Inferior parietal cortex (tissue), 1 donor: ENCODE results near the gene TXNDC11.

ENCODE experiments used
- DNase-seq: peaks from one replicate; pipeline ENCODE4 v3.0.0-alpha.2; 2016; ENCODE audit errors: extremely low spot score

TXNDC11 gene

DNA sequence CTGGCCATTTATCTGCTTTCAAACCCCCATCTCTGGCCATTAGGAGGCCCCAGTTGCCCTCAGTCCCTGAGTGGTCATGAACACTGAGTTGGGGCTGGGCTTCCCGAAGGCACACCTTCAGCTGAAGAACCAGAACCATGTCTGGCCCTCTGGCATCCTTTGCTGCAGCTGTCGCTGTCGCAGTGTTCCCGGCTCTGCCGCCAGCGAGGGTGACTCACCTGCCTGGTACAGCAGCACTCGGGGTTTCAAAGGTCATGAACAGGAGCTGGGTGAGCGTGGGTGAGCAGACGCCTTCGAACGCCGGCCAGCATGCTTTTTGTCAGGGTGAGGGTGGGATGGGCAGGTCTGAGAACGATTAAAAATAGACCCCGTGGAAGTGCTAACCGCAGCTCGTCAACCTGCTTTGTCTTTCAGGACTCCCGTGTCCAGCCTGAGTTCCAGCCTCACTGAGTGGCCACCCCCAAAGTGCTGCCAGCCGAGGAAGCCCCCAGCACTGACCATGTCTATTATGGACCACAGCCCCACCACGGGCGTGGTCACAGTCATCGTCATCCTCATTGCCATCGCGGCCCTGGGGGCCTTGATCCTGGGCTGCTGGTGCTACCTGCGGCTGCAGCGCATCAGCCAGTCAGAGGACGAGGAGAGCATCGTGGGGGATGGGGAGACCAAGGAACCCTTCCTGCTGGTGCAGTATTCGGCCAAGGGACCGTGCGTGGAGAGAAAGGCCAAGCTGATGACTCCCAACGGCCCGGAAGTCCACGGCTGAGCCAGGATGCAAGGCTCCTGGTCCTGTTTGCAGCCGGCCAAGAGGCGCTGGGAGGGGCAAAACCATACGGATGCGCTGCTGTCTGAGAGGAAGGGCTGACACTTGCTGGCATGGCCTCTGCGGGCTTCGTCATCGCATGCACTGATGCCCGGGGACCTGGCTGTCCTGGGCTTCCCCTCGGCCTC is 66.8 kb downstream of the TXNDC11 start:
- DNase-seq = no peak

DNA sequence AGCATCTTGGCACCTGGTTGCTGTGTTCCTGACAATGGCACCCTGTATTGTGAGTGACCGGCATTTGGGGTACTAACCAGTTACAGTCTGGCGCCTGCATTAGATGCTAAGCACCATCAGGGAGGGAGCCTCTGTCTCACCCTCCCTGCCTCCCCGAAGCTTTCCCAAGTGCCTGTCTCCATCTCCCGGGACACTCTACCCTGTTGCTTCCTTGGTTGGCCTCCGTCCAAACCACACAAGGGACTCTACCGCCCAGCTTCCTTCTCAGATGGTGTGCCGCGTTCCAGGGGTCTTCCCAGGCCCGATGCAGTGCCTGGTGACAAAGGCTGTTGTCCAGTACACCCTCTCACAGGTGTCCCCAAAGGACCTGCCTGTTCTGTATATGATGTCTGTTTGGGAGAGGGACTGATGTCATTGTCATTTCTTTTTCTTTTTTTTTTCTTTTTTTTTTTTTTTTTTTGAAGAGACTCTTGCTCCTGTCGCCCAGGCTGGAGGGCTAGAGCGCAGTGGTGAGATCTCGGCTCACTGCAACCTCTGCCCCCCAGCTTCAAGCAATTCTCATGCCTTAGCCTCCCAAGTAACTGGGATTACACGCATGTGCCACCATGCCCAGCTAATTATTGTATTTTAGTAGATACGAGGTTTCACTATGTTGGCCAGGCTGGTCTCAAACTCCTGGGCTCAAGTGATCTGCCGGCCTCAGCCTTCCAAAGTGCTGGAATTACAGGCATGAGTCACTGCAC is 67.7 kb downstream of the TXNDC11 start:
- no peak for DNase-seq

- no peak for DNase-seq
Measured at GRCh38 chr16:11674001-11674817, 68.4 kb downstream of the TXNDC11 start.

DNA sequence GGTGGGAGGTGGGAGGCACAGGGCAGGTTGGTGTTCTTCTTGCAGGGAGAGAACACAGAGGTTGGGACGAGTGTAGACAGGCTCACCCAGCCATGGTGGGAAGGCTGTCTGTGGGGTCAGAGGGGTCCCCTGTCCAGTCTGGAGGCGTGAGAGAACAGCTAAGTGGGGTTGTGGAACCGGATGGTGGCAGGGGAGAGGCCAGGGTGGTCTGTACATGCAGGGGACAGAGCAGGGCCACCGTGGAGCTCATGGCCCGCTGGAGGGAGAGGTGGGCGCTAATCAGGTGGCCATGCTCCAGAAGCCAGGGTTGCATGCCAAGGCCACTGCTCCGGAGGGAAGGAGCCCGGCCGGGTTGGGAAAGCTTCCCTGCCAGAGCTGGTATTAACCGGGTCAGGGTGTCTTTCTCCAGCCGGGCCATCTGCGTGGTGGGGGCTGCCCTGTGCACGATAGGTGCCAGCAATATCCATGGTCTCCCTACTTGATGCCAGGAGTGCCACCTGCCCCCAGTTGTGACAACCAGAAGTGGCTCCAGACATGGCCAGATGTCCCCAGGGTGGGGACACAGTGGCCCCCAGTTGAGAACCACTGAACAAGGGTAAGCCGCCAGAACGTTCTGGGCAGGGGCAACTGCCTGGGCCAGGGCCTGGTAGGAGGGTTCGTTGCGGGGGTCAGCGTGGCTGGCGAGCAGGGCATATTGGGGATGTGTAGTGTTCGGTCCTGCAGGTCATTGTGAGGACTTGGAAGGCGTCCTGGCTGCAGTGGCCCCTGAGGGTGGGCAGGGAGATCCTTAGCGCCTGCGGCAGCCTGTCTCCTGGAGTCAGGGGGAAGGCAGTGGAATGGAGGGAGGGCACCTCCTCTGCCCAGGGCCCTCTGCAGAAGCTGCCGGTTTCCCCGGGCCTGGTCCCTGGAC is 69.3 kb downstream of the TXNDC11 start:
- no peak for DNase-seq

DNA sequence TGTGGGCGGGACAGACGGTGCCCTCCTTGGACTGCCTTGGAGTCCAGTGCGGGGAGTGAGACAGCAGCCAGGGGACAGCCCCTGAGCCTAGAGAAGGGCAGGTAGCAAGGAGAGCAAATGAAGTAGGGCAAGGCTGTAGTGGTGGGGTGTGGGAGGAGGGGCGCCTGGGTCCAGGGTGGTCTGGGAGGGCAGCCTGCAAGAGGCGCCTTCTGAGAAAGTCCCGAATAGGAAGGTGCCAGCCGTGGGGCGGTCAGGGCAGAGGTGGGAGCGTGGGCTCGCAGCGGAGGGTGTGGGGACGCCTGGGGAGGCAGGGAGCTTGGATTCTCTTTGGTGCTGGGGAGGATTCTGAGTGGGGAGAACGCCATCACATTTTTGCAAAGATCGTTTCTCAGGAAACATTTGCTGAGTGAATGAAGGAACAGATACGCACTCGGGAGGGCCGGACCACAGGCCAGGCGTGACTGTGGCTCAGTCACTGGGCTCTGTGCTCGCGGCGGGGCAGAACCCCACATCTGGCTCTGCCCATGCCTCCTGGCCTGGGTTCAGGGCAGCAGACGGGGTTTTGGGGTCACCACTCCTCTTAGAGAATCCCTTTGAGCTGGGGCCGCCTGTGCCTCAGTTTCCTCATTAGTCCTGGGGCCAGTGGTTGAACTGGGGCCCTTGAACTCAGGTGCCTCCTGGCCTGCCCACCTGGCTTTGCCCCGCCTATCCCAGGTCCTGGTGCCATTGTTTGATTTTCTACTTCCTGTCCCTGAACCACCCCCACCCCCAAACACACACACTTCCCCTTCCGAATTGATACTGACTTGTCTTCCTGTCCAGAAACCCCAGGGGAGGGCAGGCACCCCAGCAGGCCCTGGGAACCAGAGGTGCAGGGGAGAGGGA is 70.2 kb downstream of the TXNDC11 start:
- DNase-seq = no peak

DNA sequence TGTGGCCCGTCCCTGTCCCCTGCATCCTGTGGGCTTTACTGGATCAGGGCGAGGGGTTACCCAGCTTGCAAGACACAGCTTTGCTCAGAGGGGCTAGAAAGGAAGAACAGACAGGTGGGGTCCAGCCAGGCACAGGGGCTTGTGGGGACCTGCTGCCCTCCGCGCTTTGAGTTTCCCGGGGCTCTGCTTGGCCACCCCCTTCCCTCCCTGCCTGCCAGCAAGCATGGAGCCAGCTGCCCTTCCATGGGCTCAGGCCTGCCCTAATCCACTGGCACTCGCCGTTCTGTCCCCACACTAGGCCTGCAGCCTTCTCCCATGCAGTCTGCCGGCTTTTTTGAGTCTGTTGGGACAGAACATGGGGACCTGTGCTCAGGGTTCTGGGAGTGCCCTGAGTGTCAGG is 71.0 kb downstream of the TXNDC11 start:
- no peak for DNase-seq

- no peak for DNase-seq
Measured at GRCh38 chr16:11671271-11671670, 71.4 kb downstream of the TXNDC11 start.

GRCh38 chr16:11670171-11671131 is 72.2 kb downstream of the TXNDC11 start:
- no peak for DNase-seq

GRCh38 chr16:11669380-11670146 is 73.1 kb downstream of the TXNDC11 start:
- DNase-seq = no peak

DNA sequence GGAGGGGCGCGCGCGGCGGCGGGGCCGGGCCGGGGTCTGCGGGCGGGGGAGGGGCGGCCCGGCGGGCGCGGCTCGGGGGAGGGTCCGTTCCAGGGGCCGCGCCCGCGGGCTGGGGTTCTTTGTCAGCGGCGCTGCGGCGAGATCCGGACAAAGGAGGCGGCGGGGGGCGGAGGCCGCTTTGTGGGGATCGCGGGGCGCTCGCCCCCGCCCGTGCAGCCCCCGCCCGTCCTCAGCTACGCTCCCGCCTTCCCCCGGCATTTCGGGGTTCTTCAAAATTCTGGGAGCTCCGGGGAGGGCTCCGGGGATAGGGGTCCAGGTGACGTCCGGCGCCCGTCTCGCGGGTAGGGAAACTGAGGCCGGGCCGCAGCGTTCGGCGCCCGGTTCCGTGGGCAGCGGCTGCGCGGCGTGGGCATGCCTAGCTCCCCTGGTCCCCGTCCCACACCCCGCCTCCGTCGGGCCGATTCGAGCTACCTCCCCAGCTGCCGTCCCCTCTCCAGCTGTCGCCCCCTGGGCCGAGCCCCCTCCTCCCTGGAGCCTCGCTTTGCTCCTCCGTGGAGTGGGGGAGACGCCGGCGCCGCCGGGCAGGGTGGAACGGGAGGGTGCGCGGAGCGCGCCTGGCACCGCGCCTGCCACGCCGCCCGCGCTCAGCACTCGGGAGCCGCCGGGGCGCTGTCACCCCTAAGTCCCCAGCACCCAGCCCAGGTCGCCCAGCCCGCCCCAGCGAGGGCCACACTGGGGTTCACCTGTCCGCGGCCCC is 73.9 kb downstream of the TXNDC11 start:
- DNase-seq = no peak

- DNase-seq = peak; percentile 81
Measured at GRCh38 chr16:11667824-11668622, 74.6 kb downstream of the TXNDC11 start, which contains the start of gene SNN. Gene SNN, plus strand, starts transcription at chr16:11668455. Its CDS starts 7,605 bp downstream, at chr16:11676060.

DNA sequence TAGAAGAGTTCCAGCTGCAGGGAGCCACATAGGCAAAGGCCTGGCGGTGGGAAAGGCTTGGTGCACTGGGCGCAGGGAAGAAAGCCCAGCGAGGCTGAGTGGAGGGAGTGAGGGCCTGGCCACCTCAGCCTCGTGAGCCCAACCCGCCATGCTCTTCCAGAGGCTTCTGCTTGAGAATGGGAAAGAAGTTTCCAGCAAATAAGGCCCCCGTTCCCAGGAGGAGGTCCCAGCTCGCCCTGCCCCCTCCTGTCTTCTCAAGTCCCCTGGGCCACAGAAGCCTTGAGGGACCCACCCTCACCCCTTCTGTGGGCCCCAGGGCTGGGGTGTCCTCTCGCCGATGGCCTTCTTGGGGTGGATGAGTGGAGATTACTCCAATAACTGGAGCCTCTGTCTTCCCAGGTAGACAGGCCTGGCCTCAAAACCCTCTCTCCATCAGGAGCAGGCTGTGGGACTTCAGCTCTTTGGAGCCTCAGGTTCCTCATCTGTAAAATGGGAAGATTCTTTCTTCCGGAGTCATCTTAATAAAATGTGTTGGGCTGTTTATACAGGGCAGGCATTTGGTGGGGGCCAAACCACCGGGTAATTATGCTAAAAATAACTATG is 75.3 kb downstream of the TXNDC11 start:
- no peak for DNase-seq

DNA sequence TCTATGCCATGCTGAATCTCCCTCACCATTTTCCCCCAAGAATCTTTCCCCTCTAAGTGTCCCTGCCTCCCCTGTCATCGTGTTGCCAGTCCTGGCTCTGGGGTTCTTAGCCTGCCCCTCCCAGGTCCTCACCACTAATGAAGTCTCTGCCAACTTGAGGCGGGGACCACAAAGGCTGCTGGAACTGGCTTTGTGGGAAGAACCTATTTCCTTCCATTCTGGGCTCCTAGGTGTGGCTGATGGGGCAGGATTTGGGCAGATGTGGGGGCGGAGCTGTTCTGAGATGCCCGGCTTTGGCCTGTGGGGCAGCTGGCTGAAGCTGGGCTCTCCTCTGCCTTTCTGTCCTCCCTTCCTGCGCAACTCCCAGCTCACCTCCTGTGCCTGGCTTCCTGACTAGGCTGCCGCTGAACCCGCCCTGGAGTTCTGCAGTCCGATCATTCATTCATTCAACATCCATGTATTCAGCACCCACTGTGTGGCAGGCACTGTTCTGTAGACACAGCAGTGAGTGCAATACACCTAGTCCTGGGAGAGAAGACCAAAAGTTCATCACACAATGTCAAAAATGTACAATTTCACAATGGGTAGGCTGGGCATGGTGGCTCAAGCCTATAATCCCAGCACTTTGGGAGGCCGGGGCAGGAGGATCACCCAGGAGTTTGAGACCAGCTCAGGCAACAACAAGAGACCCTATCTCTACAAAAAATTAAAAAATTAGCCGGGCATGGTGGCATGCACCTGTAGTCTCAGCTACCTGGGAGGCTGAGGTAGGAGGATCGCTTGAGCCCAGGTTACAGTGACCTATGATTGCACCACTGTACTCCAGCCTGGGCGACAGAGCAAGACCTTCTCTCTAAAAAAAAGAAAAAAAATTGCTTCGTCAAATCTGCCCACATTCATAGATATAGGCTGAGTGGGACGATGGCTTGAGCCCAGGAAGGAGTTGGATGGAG is 76.3 kb downstream of the TXNDC11 start:
- no peak for DNase-seq

- no peak for DNase-seq
Measured at GRCh38 chr16:11665071-11665491, 77.6 kb downstream of the TXNDC11 start.

DNA sequence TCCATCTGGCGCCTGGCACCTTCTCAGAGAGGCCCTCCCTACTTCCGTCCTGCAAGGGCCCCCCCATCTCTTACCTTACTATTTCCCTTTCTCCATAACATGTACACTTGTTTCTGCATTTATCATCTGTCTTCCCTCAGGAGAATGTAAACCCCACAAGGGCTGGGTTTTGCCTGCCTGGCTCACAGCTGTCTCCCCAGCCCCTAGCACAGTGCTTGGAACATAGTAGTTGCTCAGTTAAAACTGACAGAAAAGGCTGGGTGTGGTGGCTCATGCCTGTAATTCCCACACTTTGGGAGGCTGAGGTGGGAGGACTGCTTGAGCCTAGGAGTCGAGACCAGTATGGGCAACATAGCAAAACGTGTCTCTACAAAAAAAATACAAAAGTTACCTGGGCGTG is 80.1 kb downstream of the TXNDC11 start:
- DNase-seq = no peak
